H9 (cell line): ENCODE data around the gene TCTN3. TPM values are rescaled to one million over a fixed set of nuclear protein-coding genes. Genes with fewer than 3 reads are reported as not detected.
A peak's percentile ranks its signal among the peaks of the same experiment; 100 is the strongest.

Experiments
- DNase-seq: peaks from one replicate; pipeline ENCODE4 v3.0.0-alpha.2; 2017
- H2AFZ ChIP-seq: one replicate; pipeline ENCODE4 v1.6.1; 2013; ENCODE audit warnings: mild to moderate bottlenecking, low read length, control low read depth, moderate library complexity
- H2AK5ac ChIP-seq: 2 replicates; pipeline ENCODE4 v1.6.1; 2013; ENCODE audit warnings: low read length, control low read depth, mixed read lengths; ENCODE audit not compliant: insufficient read length
- H2BK120ac ChIP-seq: one replicate; pipeline ENCODE4 v1.6.1; 2013; ENCODE audit warnings: low read depth, mild to moderate bottlenecking, low read length, control low read depth, inconsistent platforms; ENCODE audit not compliant: poor library complexity, severe bottlenecking
- H2BK12ac ChIP-seq: 2 replicates; pipeline ENCODE4 v1.6.1; 2013; ENCODE audit warnings: low read length, control low read depth, mixed read lengths, low read depth; ENCODE audit not compliant: insufficient read length
- H2BK15ac ChIP-seq: 2 replicates; pipeline ENCODE4 v1.6.1; 2013; ENCODE audit warnings: low read depth, low read length, control low read depth
- H2BK20ac ChIP-seq: one replicate; pipeline ENCODE4 v1.6.1; 2013; ENCODE audit warnings: low read depth, mild to moderate bottlenecking, low read length, control low read depth, inconsistent platforms; ENCODE audit not compliant: poor library complexity, severe bottlenecking
- H2BK5ac ChIP-seq: 2 replicates; pipeline ENCODE4 v1.6.1; 2013; ENCODE audit warnings: low read length, control low read depth, mixed read lengths; ENCODE audit not compliant: insufficient read length
- H3K14ac ChIP-seq: 2 replicates; pipeline ENCODE4 v1.6.1; 2013; ENCODE audit warnings: low read length, control low read depth; ENCODE audit not compliant: insufficient read depth
- H3K18ac ChIP-seq: 2 replicates; pipeline ENCODE4 v1.6.1; 2013; ENCODE audit warnings: low read depth, mild to moderate bottlenecking, mixed read lengths, low read length, control low read depth; ENCODE audit not compliant: insufficient read length
- H3K23ac ChIP-seq: 2 replicates; pipeline ENCODE4 v1.6.1; 2013; ENCODE audit warnings: low read length, control low read depth, mixed read lengths, low read depth; ENCODE audit not compliant: insufficient read length
- H3K23me2 ChIP-seq: 2 replicates; pipeline ENCODE4 v1.6.1; 2013; ENCODE audit warnings: low read depth, mild to moderate bottlenecking, mixed read lengths, low read length, control low read depth; ENCODE audit not compliant: insufficient read length, poor library complexity, severe bottlenecking
- H3K27ac ChIP-seq: 2 replicates; pipeline ENCODE4 v1.5.1; 2013; ENCODE audit warnings: low read length, control low read depth, mixed read lengths, low read depth; ENCODE audit not compliant: insufficient read length
- H3K27me3 ChIP-seq: 2 replicates; pipeline ENCODE4 v1.6.1; 2013; ENCODE audit warnings: low read length, control low read depth, inconsistent platforms; ENCODE audit not compliant: insufficient read depth
- H3K4ac ChIP-seq: 2 replicates; pipeline ENCODE4 v1.6.1; 2013; ENCODE audit warnings: low read depth, mild to moderate bottlenecking, control low read depth, inconsistent platforms, low read length, moderate library complexity
- H3K4me1 ChIP-seq: 2 replicates; pipeline ENCODE4 v1.6.1; 2013; ENCODE audit warnings: low read length, control low read depth, inconsistent platforms; ENCODE audit not compliant: insufficient read depth
- H3K4me2 ChIP-seq: 2 replicates; pipeline ENCODE4 v1.6.1; 2013; ENCODE audit warnings: low read length, control low read depth, mixed read lengths; ENCODE audit not compliant: insufficient read length, insufficient read depth
- H3K56ac ChIP-seq: 2 replicates; pipeline ENCODE4 v1.6.1; 2013; ENCODE audit warnings: low read depth, mild to moderate bottlenecking, mixed read lengths, low read length, control low read depth; ENCODE audit not compliant: insufficient read length
- H3K79me1 ChIP-seq: 2 replicates; pipeline ENCODE4 v1.6.1; 2013; ENCODE audit warnings: low read depth, mild to moderate bottlenecking, moderate library complexity, low read length, control low read depth, inconsistent platforms; ENCODE audit not compliant: insufficient read depth, poor library complexity, severe bottlenecking
- H3K79me2 ChIP-seq: 2 replicates; pipeline ENCODE4 v1.6.1; 2013; ENCODE audit warnings: low read length, control low read depth, inconsistent platforms; ENCODE audit not compliant: insufficient read depth
- H3K9ac ChIP-seq: 2 replicates; pipeline ENCODE4 v1.6.1; 2013; ENCODE audit warnings: low read length, control low read depth, mixed read lengths; ENCODE audit not compliant: insufficient read length; ENCODE audit errors: extremely low read depth
- H3K9me3 ChIP-seq: one replicate; pipeline ENCODE4 v1.6.1; 2013; ENCODE audit warnings: low read depth, low read length, inconsistent platforms; ENCODE audit not compliant: control insufficient read depth
- H3T11ph ChIP-seq: one replicate; pipeline ENCODE4 v1.6.1; 2013; ENCODE audit warnings: mild to moderate bottlenecking, low read length, control low read depth, inconsistent platforms
- H4K20me1 ChIP-seq: one replicate; pipeline ENCODE4 v1.6.1; 2013; ENCODE audit not compliant: control insufficient read depth, insufficient read length, insufficient read depth
- H4K5ac ChIP-seq: 2 replicates; pipeline ENCODE4 v1.6.1; 2013; ENCODE audit warnings: low read depth, mild to moderate bottlenecking, mixed read lengths, low read length, control low read depth; ENCODE audit not compliant: insufficient read length
- H4K8ac ChIP-seq: replicated peaks from 2 replicates; pipeline ENCODE4 v1.6.1; 2013; ENCODE audit warnings: low read length, control low read depth, mixed read lengths, low read depth; ENCODE audit not compliant: insufficient read length
- H4K91ac ChIP-seq: 2 replicates; pipeline ENCODE4 v1.6.1; 2013; ENCODE audit warnings: low read depth, mild to moderate bottlenecking, moderate library complexity, mixed read lengths, low read length, control low read depth; ENCODE audit not compliant: insufficient read length
- H3K27ac Mint-ChIP-seq, 3 experiments: 2 replicates in 2 of 3; 3 replicates in 1 of 3; pipeline ENCODE4 v1.8.0; 2020 to 2021; ENCODE audit warnings: mixed read lengths in 3 of 3, mild to moderate bottlenecking in 1 of 3, moderate library complexity in 1 of 3
- H3K27me3 Mint-ChIP-seq: 2 replicates; pipeline ENCODE4 v1.8.0; 2021; ENCODE audit warnings: low read depth, mild to moderate bottlenecking, moderate library complexity, mixed read lengths
- H3K36me3 Mint-ChIP-seq, 3 experiments: 2 replicates in 2 of 3; 3 replicates in 1 of 3; pipeline ENCODE4 v1.8.0; 2020 to 2021; ENCODE audit warnings: low read depth in 3 of 3, mixed read lengths in 3 of 3; ENCODE audit not compliant: insufficient read depth in 1 of 3
- H3K4me1 Mint-ChIP-seq, 2 experiments: 2 replicates each; pipeline ENCODE4 v1.8.0; 2020; ENCODE audit warnings: mixed read lengths in 2 of 2
- H3K4me3 Mint-ChIP-seq, 2 experiments: 2 replicates in 1 of 2; 3 replicates in 1 of 2; pipeline ENCODE4 v1.8.0; 2020 to 2021; ENCODE audit warnings: mild to moderate bottlenecking in 2 of 2, mixed read lengths in 2 of 2, moderate library complexity in 1 of 2
- H3K9me3 Mint-ChIP-seq, 2 experiments: 2 replicates in 1 of 2; 3 replicates in 1 of 2; pipeline ENCODE4 v1.8.0; 2020; ENCODE audit warnings: mild to moderate bottlenecking in 2 of 2, mixed read lengths in 2 of 2, moderate library complexity in 1 of 2
- CTCF ChIP-seq: fragments of 200-600 bp; sonication (generic); conservative IDR thresholded peaks from 3 replicates; pipeline ENCODE4 v1.8.0; 2021; ENCODE audit warnings: antibody characterized with exemption, mild to moderate bottlenecking
- WGBS: extraction: QIAGEN DNeasy Blood & Tissue Kit; methylation state at CpG from one replicate; pipeline ENCODE4 v1.1.7; 2013; ENCODE audit warnings: missing lambda C conversion rate, low lambda C conversion rate, mixed read lengths; ENCODE audit not compliant: insufficient read length; ENCODE audit errors: extremely low coverage; 5-methylcytosine and 5-hydroxymethylcytosine counted together
- total RNA-seq: library from RNA; stranded (reverse); gene quantifications from 2 replicates; pipeline ENCODE4 v1.2.1, GENCODE V29; 2021

Gene TCTN3
- total RNA-seq, 1 experiment from 2014 or later: 37.3 TPM

GRCh38 chr10:95657250-95657649, 36.5 kb downstream of the TCTN3 start:
- H3K4me1 ChIP-seq: no peaks in the 10 kb centered on the region; the same call in 1 of the 2 replicates
- no peak overlapping the region for H2BK120ac ChIP-seq
- H3K9me3 ChIP-seq: no peaks in the 10 kb centered on the region
- H3K9ac ChIP-seq: no peak overlapping the region
- no peak overlapping the region for H3K27ac ChIP-seq
- Mint-ChIP-seq H3K9me3 (no peaks in the 10 kb centered on the region; a peak in 1 of 5 replicates), H3K4me3 (peak overlapping the region; percentile 95 to 100), H3K4me1 (peaks cover 17 to 18% of the 10 kb centered on the region in 2 experiments), H3K27ac (no peak overlapping the region), H3K27me3 (no peaks in the 10 kb centered on the region; the same call in 1 of the 2 replicates), H3K36me3 (peaks cover 14 to 16% (median 15%) of the 10 kb centered on the region in 3 experiments)
- H2BK15ac ChIP-seq: no peak overlapping the region
- no peak overlapping the region for H3K4ac ChIP-seq
- no peak overlapping the region for H3T11ph ChIP-seq
- WGBS: no CpG with 5 or more reads among the region's 1 CpG
- no peak overlapping the region for H3K56ac ChIP-seq
- H2AFZ ChIP-seq: no peak overlapping the region
- H4K5ac ChIP-seq: no peak overlapping the region
- no peak overlapping the region for H2BK20ac ChIP-seq
- no peak overlapping the region for H2BK5ac ChIP-seq
- H3K23ac ChIP-seq: no peak overlapping the region
- no peak for DNase-seq
- H4K91ac ChIP-seq: no peak overlapping the region
- no peak overlapping the region for H4K8ac ChIP-seq
- no peaks in the 10 kb centered on the region for H3K27me3 ChIP-seq
- H3K79me2 ChIP-seq: peaks cover 3% of the 10 kb centered on the region; the same call in 1 of the 2 replicates
- no peak overlapping the region for H2BK12ac ChIP-seq
- H3K23me2 ChIP-seq: peaks cover 8% of the 10 kb centered on the region
- H3K14ac ChIP-seq: no peak overlapping the region
- peak overlapping the region; percentile 98 for H3K4me2 ChIP-seq
- no peak for TF ChIP-seq CTCF
- peak overlapping the region; percentile 21 for H2AK5ac ChIP-seq
- no peaks in the 10 kb centered on the region for H4K20me1 ChIP-seq
- H3K79me1 ChIP-seq: no peaks in the 10 kb centered on the region
- no peak overlapping the region for H3K18ac ChIP-seq
